Thoracic aorta (tissue), 2 donors: ENCODE measurements around the gene KRT37. TPM values are rescaled to one million over a fixed set of nuclear protein-coding genes. Genes with fewer than 3 reads are reported as not detected.
"Not testable (repeated sequence)": the region's sequence is repeated elsewhere in the genome, so short reads cannot be mapped to it uniquely, and the experiment has no call there.

Source experiments
- ATAC-seq: fragments of 150-250 bp; one replicate; pipeline ENCODE4 v1.8.0; 2017; ENCODE audit warnings: low read depth; ENCODE audit not compliant: insufficient number of reproducible peaks, low FRiP score
- DNase-seq: peaks from one replicate; pipeline ENCODE4 v3.0.0-alpha.2; 2020; ENCODE audit warnings: low spot score
- H3K27ac ChIP-seq, 2 donors: fragments of 200-600 bp; sonication (generic); 1 replicate in 1 of 2; 2 replicates in 1 of 2; pipeline ENCODE4 v1.5.1; 2016; ENCODE audit warnings: mild to moderate bottlenecking in 2 of 2, moderate library complexity in 2 of 2
- H3K27me3 ChIP-seq: fragments of 200-600 bp; sonication (generic); replicated peaks from 2 replicates; pipeline ENCODE4 v1.6.0; 2016; ENCODE audit warnings: mild to moderate bottlenecking; ENCODE audit not compliant: insufficient read depth
- H3K36me3 ChIP-seq: fragments of 200-600 bp; sonication (generic); one replicate; pipeline ENCODE4 v1.5.1; 2016
- H3K4me1 ChIP-seq, 2 donors: fragments of 200-600 bp; sonication (generic); 1 replicate in 1 of 2; 2 replicates in 1 of 2; pipeline versions ENCODE4 v1.5.1 to v1.6.0; 2016; ENCODE audit warnings: low read depth in 2 of 2, mild to moderate bottlenecking in 1 of 2; ENCODE audit not compliant: control insufficient read depth in 1 of 2
- H3K4me3 ChIP-seq: fragments of 200-600 bp; sonication (generic); 2 replicates; pipeline ENCODE4 v1.5.1; 2016; ENCODE audit warnings: mild to moderate bottlenecking
- H3K9me3 ChIP-seq: fragments of 200-600 bp; sonication (generic); 2 replicates; pipeline ENCODE4 v1.5.1; 2016
- total RNA-seq, 2 donors: library from RNA; depleted of rRNA; stranded (reverse); fragments of >200 nt; gene quantifications; one replicate each; pipeline versions ENCODE4 v1.1.0 to v1.2.3, GENCODE V29; 2016
- TF ChIP-seq, protein P1 (sequence below): fragments of 200-600 bp; sonication (generic); IDR thresholded peaks from one replicate; pipeline ENCODE4 v1.5.1; 2019; ENCODE audit warnings: antibody characterized with exemption

KRT37 gene
- total RNA-seq, 2 donors from 2014 or later = not detected

DNA sequence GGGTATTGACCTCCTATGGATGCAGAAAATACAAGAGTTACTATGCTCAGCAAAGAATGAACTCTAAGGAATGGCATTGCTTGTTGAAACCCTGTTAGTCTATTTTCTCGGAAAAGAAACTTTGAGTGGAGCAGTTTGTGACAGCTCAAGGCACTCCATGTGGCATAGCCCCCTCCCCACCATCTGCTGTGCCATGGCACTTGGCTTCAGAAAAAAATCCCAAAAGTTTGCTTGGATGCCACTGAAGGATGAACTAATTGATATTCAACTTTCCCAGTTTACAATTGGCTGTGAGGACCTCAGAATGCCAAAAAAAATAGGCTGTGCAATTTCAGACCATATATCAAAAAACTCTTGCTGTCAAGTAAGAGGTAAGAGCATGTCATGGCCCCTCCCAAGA lies 28.8 kb downstream of the KRT37 start:
- no peak for ATAC-seq
- Histone ChIP-seq H3K36me3 (no peaks in the 10 kb centered on the region), H3K4me3 (no peak overlapping the region), H3K9me3 (no peaks in the 10 kb centered on the region), H3K27ac (no peak overlapping the region), H3K4me1 (no peaks in the 10 kb centered on the region), H3K27me3 (no peaks in the 10 kb centered on the region)
- TF ChIP-seq, protein P1, sequence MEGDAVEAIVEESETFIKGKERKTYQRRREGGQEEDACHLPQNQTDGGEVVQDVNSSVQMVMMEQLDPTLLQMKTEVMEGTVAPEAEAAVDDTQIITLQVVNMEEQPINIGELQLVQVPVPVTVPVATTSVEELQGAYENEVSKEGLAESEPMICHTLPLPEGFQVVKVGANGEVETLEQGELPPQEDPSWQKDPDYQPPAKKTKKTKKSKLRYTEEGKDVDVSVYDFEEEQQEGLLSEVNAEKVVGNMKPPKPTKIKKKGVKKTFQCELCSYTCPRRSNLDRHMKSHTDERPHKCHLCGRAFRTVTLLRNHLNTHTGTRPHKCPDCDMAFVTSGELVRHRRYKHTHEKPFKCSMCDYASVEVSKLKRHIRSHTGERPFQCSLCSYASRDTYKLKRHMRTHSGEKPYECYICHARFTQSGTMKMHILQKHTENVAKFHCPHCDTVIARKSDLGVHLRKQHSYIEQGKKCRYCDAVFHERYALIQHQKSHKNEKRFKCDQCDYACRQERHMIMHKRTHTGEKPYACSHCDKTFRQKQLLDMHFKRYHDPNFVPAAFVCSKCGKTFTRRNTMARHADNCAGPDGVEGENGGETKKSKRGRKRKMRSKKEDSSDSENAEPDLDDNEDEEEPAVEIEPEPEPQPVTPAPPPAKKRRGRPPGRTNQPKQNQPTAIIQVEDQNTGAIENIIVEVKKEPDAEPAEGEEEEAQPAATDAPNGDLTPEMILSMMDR = no peak
- DNase-seq = no peak

DNA sequence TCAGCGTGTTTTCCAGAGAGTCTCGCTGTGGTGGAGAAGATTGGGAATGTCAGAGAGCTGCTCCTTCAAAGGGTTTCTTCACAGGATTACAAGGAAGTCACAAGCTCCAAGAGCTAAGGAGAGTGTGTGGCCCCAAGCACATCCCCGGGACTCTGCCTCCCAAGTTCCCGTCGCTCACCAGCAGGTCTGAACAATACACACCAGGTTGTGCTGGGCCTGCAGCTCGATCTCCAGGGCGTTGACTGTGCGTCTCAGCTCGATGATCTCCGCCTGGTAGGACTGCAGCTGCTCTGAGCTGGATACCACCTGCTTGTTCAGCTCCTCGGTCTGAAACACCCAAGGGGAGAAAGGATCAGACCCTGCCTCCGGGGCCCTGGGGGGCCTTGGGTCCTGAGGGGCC lies 29.3 kb downstream of the KRT37 start:
- H3K27me3 ChIP-seq, H3K4me1 ChIP-seq, H3K27ac ChIP-seq, H3K4me3 ChIP-seq, H3K36me3 ChIP-seq, H3K9me3 ChIP-seq, ATAC-seq, DNase-seq: not testable (repeated sequence)

DNA sequence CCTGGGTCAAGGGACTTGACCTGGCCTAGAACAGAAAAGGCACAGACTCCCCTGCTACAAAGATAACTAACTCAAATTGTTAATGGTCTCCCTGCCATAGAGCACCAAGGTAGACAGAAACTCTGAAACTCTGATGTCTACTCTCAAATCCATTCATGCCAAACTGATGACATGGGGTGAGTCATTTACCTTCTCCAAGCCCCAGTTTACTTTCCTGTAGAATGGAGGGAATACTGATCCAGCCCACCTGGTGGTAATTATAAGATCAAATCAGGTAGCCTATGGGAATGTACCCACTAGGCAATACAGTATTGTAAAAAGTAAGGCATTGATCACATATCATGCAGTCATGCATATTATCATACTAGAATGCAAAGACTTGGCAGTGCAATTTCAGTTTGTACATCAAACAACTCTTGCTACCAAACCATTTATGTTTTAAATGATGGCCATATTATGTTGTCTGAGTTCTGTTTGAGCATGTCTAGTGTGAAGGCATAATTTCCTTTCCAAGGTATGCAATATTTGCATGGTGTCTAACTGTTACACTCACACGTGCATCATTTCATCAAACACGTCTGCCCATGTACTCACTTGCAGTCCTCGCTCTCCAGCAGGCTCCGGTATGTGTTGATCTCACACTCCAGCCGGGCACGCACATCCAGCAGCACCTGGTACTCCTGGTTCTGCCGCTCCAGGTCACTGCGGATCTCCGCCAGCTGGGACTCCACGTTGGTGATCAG lies 30.0 kb downstream of the KRT37 start:
- Histone ChIP-seq H3K4me1 (no peaks in the 10 kb centered on the region), H3K9me3 (no peaks in the 10 kb centered on the region), H3K27me3 (no peaks in the 10 kb centered on the region), H3K27ac (no peak overlapping the region), H3K36me3 (no peaks in the 10 kb centered on the region), H3K4me3 (no peak overlapping the region)
- ATAC-seq (no peak), DNase-seq (no peak)
- TF ChIP-seq, protein P1 = no peak

DNA sequence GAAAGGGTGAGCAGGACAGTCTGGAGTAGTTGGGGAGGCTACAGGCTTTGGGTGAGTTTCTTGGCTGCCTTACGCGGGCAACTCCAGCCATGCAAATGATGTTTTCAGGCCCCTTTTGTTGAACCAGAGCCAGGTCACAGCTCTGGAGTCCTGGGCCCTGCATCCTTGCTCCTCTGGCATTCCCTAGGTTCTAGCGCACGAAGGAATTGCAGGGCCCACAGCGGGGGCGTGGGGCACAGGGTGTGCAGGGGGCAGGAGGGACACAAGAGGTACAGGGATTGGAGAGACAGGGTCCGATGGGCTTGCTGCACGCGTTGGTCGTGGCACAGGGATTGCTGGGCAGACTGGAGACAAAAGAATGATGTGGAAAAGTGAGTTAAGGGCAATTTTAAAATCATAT lies 30.6 kb downstream of the KRT37 start:
- no peak overlapping the region for H3K27ac ChIP-seq
- TF ChIP-seq, protein P1 = no peak
- no peaks in the 10 kb centered on the region for H3K27me3 ChIP-seq
- no peak overlapping the region for H3K4me3 ChIP-seq
- H3K4me1 ChIP-seq = no peaks in the 10 kb centered on the region
- no peaks in the 10 kb centered on the region for H3K9me3 ChIP-seq
- no peak for ATAC-seq
- no peaks in the 10 kb centered on the region for H3K36me3 ChIP-seq
- DNase-seq = no peak

DNA sequence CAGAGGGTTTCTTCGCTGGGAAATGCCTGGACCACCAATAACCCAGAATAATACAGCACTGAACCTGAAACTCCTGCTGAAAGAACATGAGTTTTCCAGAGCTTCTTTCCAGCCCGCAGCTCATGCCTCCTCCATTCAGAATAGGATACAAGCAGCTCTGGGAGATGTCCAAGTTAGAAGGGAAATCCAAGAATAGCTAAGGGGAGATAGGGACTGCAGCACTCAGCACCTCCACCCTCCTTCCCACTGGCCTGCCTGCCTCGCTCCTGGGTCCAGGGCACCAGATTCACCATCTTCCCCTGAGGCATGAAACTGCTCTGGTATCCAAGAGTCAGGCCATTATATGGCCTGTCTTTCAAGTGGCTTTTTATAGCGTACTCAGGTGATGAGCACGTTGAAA lies 31.1 kb downstream of the KRT37 start:
- DNase-seq = no peak
- Histone ChIP-seq H3K27ac (no peak overlapping the region), H3K9me3 (no peaks in the 10 kb centered on the region), H3K36me3 (no peaks in the 10 kb centered on the region), H3K4me1 (no peaks in the 10 kb centered on the region), H3K4me3 (no peak overlapping the region), H3K27me3 (no peaks in the 10 kb centered on the region)
- ATAC-seq = no peak
- TF ChIP-seq, protein P1 = no peak

DNA sequence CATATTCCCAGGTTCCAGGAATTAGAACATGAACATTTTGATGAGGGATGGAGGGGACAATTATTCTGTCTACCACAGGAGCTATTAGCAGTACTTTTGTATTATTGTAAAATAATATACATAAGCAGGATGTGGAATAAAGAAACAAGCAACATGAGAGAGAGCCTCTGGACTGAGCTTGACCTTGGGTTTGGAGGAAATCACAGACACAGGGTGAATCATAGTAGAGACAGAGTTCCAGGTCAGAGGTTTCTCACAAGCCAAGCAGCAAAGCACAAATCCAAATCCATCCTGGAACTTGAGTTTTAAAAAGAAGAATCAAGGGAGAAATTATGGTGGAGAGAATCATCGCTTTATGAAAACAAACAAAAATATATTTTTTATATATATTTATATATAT lies 32.1 kb downstream of the KRT37 start:
- DNase-seq (no peak), ATAC-seq (no peak)
- Histone ChIP-seq H3K36me3 (no peaks in the 10 kb centered on the region), H3K27ac (no peak overlapping the region), H3K9me3 (no peaks in the 10 kb centered on the region), H3K27me3 (no peaks in the 10 kb centered on the region), H3K4me3 (no peak overlapping the region), H3K4me1 (no peaks in the 10 kb centered on the region)
- TF ChIP-seq, protein P1 = no peak
